Thymus (tissue), 11 donors: ENCODE measurements around the gene HNRNPR. TPM values are rescaled to one million over a fixed set of nuclear protein-coding genes. Genes with fewer than 3 reads are reported as not detected.

Source experiments
- DNase-seq, 9 donors: peaks; one replicate each; pipeline ENCODE4 v3.0.0-alpha.2; 2013; ENCODE audit warnings: low spot score in 9 of 9, low read depth in 6 of 9, missing footprints in 1 of 9
- H3K27ac ChIP-seq, 2 donors: one replicate each; pipeline ENCODE4 v1.5.1; 2013; ENCODE audit warnings: control low read depth in 1 of 2, low read depth in 1 of 2, low read length in 1 of 2, mild to moderate bottlenecking in 1 of 2, moderate library complexity in 1 of 2
- H3K27me3 ChIP-seq, 2 donors: one replicate each; pipeline ENCODE4 v1.5.1; 2013; ENCODE audit warnings: low read length in 1 of 2; ENCODE audit not compliant: control insufficient read depth in 2 of 2, insufficient read depth in 1 of 2
- H3K36me3 ChIP-seq, 2 donors: one replicate each; pipeline ENCODE4 v1.5.1; 2013; ENCODE audit warnings: low read length in 1 of 2, mild to moderate bottlenecking in 1 of 2, moderate library complexity in 1 of 2; ENCODE audit not compliant: control insufficient read depth in 2 of 2, insufficient read depth in 2 of 2
- H3K4me1 ChIP-seq, 2 donors: one replicate each; pipeline ENCODE4 v1.5.1; 2013; ENCODE audit warnings: low read length in 2 of 2; ENCODE audit not compliant: control insufficient read depth in 2 of 2, insufficient read depth in 2 of 2
- H3K4me3 ChIP-seq, 2 donors: one replicate each; pipeline ENCODE4 v1.5.1; 2013; ENCODE audit warnings: low read length in 2 of 2, control low read depth in 1 of 2, mild to moderate bottlenecking in 1 of 2
- H3K9me3 ChIP-seq, 2 donors: one replicate each; pipeline ENCODE4 v1.5.1; 2013; ENCODE audit warnings: low read length in 1 of 2, mild to moderate bottlenecking in 1 of 2; ENCODE audit not compliant: control insufficient read depth in 2 of 2, insufficient read depth in 1 of 2
- WGBS: extraction: QIAGEN DNeasy Blood & Tissue Kit; methylation state at CpG from one replicate; pipeline ENCODE4 v1.1.7; 2013; 5-methylcytosine and 5-hydroxymethylcytosine counted together
- polyA plus RNA-seq: library from polyadenylated mRNA; stranded (reverse); fragments of 200-250 nt; gene quantifications from one replicate; pipeline ENCODE4 v1.2.3, GENCODE V29; 2013
- total RNA-seq: library from RNA; stranded (reverse); fragments of 120-200 nt; gene quantifications from one replicate; pipeline ENCODE4 v1.2.4, GENCODE V29; 2013
- donor health status: healthy.

HNRNPR gene
- total and polyA plus RNA-seq, 2 donors: 119 to 168 TPM

GRCh38 chr1:23304140-23304620, 39.9 kb downstream of the HNRNPR start:
- Histone ChIP-seq H3K9me3 (no peaks in the 10 kb centered on the region), H3K4me3 (no peak overlapping the region), H3K36me3 (peaks cover 23 to 69% of the 10 kb centered on the region in 2 donors), H3K4me1 (no peaks in the 10 kb centered on the region), H3K27ac (no peak overlapping the region), H3K27me3 (no peaks in the 10 kb centered on the region)
- 92% methylated on average over 4 of the region's 4 CpGs for WGBS
- no peak for DNase-seq

GRCh38 chr1:23303524-23303923, 40.6 kb downstream of the HNRNPR start:
- Histone ChIP-seq H3K4me1 (no peaks in the 10 kb centered on the region), H3K4me3 (no peak overlapping the region), H3K36me3 (peaks cover 23 to 70% of the 10 kb centered on the region in 2 donors), H3K9me3 (no peaks in the 10 kb centered on the region), H3K27me3 (no peaks in the 10 kb centered on the region), H3K27ac (no peak overlapping the region)
- WGBS: 97% methylated on average over 2 of the region's 2 CpGs
- no peak for DNase-seq

GRCh38 chr1:23296931-23297330, 47.2 kb downstream of the HNRNPR start:
- H3K4me1 ChIP-seq: no peaks in the 10 kb centered on the region
- H3K36me3 ChIP-seq: peaks cover 38 to 64% of the 10 kb centered on the region in 2 donors
- DNase-seq: no peak
- no peaks in the 10 kb centered on the region for H3K9me3 ChIP-seq
- over 99% methylated on average over 2 of the region's 2 CpGs for WGBS
- H3K4me3 ChIP-seq: no peak overlapping the region
- H3K27ac ChIP-seq: no peak overlapping the region
- no peaks in the 10 kb centered on the region for H3K27me3 ChIP-seq

- Histone ChIP-seq H3K27me3 (no peaks in the 10 kb centered on the region), H3K9me3 (no peaks in the 10 kb centered on the region), H3K27ac (no peak overlapping the region), H3K4me1 (no peaks in the 10 kb centered on the region), H3K36me3 (peaks cover 20 to 50% of the 10 kb centered on the region in 2 donors), H3K4me3 (no peak overlapping the region)
- DNase-seq: no peak
- WGBS: 80% methylated on average over 2 of the region's 2 CpGs
Observed at GRCh38 chr1:23291706-23292105, 52.4 kb downstream of the HNRNPR start.

- H3K4me3 ChIP-seq: no peak overlapping the region
- DNase-seq: no peak
- no peaks in the 10 kb centered on the region for H3K4me1 ChIP-seq
- no peaks in the 10 kb centered on the region for H3K27me3 ChIP-seq
- H3K36me3 ChIP-seq: peaks cover 23 to 51% of the 10 kb centered on the region in 2 donors
- 97% methylated on average over 9 of the region's 9 CpGs for whole genome bisulfite sequencing
- no peak overlapping the region for H3K27ac ChIP-seq
- no peaks in the 10 kb centered on the region for H3K9me3 ChIP-seq
Observed at GRCh38 chr1:23290836-23291565, 53.1 kb downstream of the HNRNPR start.

GRCh38 chr1:23288671-23289070, 55.4 kb downstream of the HNRNPR start:
- Histone ChIP-seq H3K9me3 (no peaks in the 10 kb centered on the region), H3K27me3 (no peaks in the 10 kb centered on the region), H3K36me3 (peaks cover 20 to 45% of the 10 kb centered on the region in 2 donors), H3K4me3 (no peak overlapping the region), H3K4me1 (no peaks in the 10 kb centered on the region), H3K27ac (no peak overlapping the region)
- WGBS: 95% methylated on average over 3 of the region's 3 CpGs
- no peak for DNase-seq

GRCh38 chr1:23288201-23288600, 55.9 kb downstream of the HNRNPR start:
- Histone ChIP-seq H3K4me1 (no peaks in the 10 kb centered on the region), H3K27ac (no peak overlapping the region), H3K9me3 (no peaks in the 10 kb centered on the region), H3K27me3 (no peaks in the 10 kb centered on the region), H3K36me3 (peaks cover 18 to 47% of the 10 kb centered on the region in 2 donors), H3K4me3 (no peak overlapping the region)
- no peak for DNase-seq

GRCh38 chr1:23286401-23286800, 57.7 kb downstream of the HNRNPR start:
- WGBS: 97% methylated on average over 1 of the region's 1 CpG
- Histone ChIP-seq H3K9me3 (no peaks in the 10 kb centered on the region), H3K4me1 (no peaks in the 10 kb centered on the region), H3K36me3 (peaks cover 16 to 52% of the 10 kb centered on the region in 2 donors), H3K4me3 (no peak overlapping the region), H3K27ac (no peak overlapping the region), H3K27me3 (no peaks in the 10 kb centered on the region)
- DNase-seq: no peak

- Histone ChIP-seq H3K36me3 (peaks cover 19 to 61% of the 10 kb centered on the region in 2 donors), H3K27ac (no peak overlapping the region), H3K4me3 (no peak overlapping the region), H3K27me3 (no peaks in the 10 kb centered on the region), H3K4me1 (no peaks in the 10 kb centered on the region), H3K9me3 (no peaks in the 10 kb centered on the region)
- WGBS: 96% methylated on average over 4 of the region's 4 CpGs
- DNase-seq: no peak
Observed at GRCh38 chr1:23283667-23284602, 60.1 kb downstream of the HNRNPR start.
